Stimulated activated naive CD8-positive, alpha-beta T cell treated with anti-CD3 and anti-CD28 coated beads, Interleukin-15, amount 100 ng/mL, for 72 hours (primary cell): ENCODE results near the gene C12orf54.
A peak's percentile ranks its signal among the peaks of the same experiment; 100 is the strongest.
"Not testable (repeated sequence)": the region's sequence is repeated elsewhere in the genome, so short reads cannot be mapped to it uniquely, and the experiment has no call there.

Experiments
- ATAC-seq: fragments of 150-1000 bp; cut with Tn5 transposase; 2 replicates; pipeline ENCODE4 v1.10.0; 2021; ENCODE audit warnings: mild to moderate bottlenecking, moderate library complexity
- DNase-seq, 2 donors: peaks; one replicate each; pipeline ENCODE4 v3.0.0; 2021 to 2022
- H3K27ac Mint-ChIP-seq, 2 donors: one replicate each; pipeline ENCODE4 v1.8.0; 2022; ENCODE audit warnings: mild to moderate bottlenecking in 2 of 2, mixed read lengths in 2 of 2, moderate library complexity in 2 of 2
- H3K27me3 Mint-ChIP-seq: one replicate; pipeline ENCODE4 v1.8.0; 2022; ENCODE audit warnings: mixed read lengths
- H3K4me1 Mint-ChIP-seq: one replicate; pipeline ENCODE4 v1.8.0; 2022; ENCODE audit warnings: mild to moderate bottlenecking, mixed read lengths
- H3K4me3 Mint-ChIP-seq, 2 donors: one replicate each; pipeline ENCODE4 v1.8.0; 2022; ENCODE audit warnings: mild to moderate bottlenecking in 2 of 2, mixed read lengths in 2 of 2, moderate library complexity in 1 of 2
- H3K9me3 Mint-ChIP-seq, 2 donors: one replicate each; pipeline ENCODE4 v1.8.0; 2022; ENCODE audit warnings: mixed read lengths in 2 of 2

Gene C12orf54

GRCh38 chr12:48482198-48482597, at the start of gene C12orf54:
Gene C12orf54, plus strand, starts transcription at chr12:48482498. Its CDS starts 799 bp downstream, at chr12:48483297.
- no peak for ATAC-seq
- Mint-ChIP-seq H3K27ac (no peak within 1 kb of the TSS), H3K4me3 (no peak within 1 kb of the TSS), H3K4me1 (peaks cover 6% of the 10 kb centered on the region), H3K27me3 (peaks cover 19% of the 10 kb centered on the region), H3K9me3 (peaks cover 3 to 9% of the 10 kb centered on the region in 2 donors)
- DNase-seq = no peak

- peaks cover 8 to 36% of the 10 kb centered on the region in 2 donors for H3K9me3 Mint-ChIP-seq
- not testable (repeated sequence) for H3K27me3 Mint-ChIP-seq, H3K4me3 Mint-ChIP-seq, H3K27ac Mint-ChIP-seq, DNase-seq, ATAC-seq, H3K4me1 Mint-ChIP-seq
These were observed 48.3 kb upstream of the C12orf54 start for GRCh38 chr12:48434016-48434415.

- Mint-ChIP-seq H3K4me3 (no peak overlapping the region), H3K27me3 (no peaks in the 10 kb centered on the region), H3K4me1 (peaks cover 7% of the 10 kb centered on the region), H3K9me3 (peaks cover 5 to 8% of the 10 kb centered on the region in 2 donors), H3K27ac (no peak overlapping the region)
- no peak for ATAC-seq
- DNase-seq = no peak
These were observed 41.2 kb upstream of the C12orf54 start for GRCh38 chr12:48441069-48441468.

- ATAC-seq = no peak
- DNase-seq = no peak
- H3K27me3 Mint-ChIP-seq = no peaks in the 10 kb centered on the region
- H3K4me3 Mint-ChIP-seq = no peak overlapping the region
- peaks cover 10% of the 10 kb centered on the region for H3K4me1 Mint-ChIP-seq
- H3K9me3 Mint-ChIP-seq = no peaks in the 10 kb centered on the region
- H3K27ac Mint-ChIP-seq = peak overlapping the region; percentile 3 to 70
These were observed 40.0 kb upstream of the C12orf54 start for GRCh38 chr12:48442179-48442847.

- Mint-ChIP-seq H3K27ac (no peak overlapping the region), H3K9me3 (peaks cover 9 to 10% of the 10 kb centered on the region in 2 donors), H3K27me3 (peaks cover 2% of the 10 kb centered on the region), H3K4me3 (no peak overlapping the region), H3K4me1 (peaks cover 10% of the 10 kb centered on the region)
- DNase-seq (no peak), ATAC-seq (no peak)
These were observed 36.8 kb upstream of the C12orf54 start for GRCh38 chr12:48445538-48445937.

GRCh38 chr12:48446161-48446776, 36.0 kb upstream of the C12orf54 start:
- ATAC-seq (no peak), DNase-seq (no peak)
- Mint-ChIP-seq H3K27ac (no peak overlapping the region), H3K9me3 (peaks cover 11 to 15% of the 10 kb centered on the region in 2 donors), H3K4me1 (peaks cover 10% of the 10 kb centered on the region), H3K4me3 (no peak overlapping the region), H3K27me3 (peaks cover 6% of the 10 kb centered on the region)

- peaks cover 11 to 15% of the 10 kb centered on the region in 2 donors for H3K9me3 Mint-ChIP-seq
- no peak for DNase-seq
- no peak for ATAC-seq
- H3K4me3 Mint-ChIP-seq = no peak overlapping the region
- peaks cover 10% of the 10 kb centered on the region for H3K4me1 Mint-ChIP-seq
- H3K27ac Mint-ChIP-seq = no peak overlapping the region
- H3K27me3 Mint-ChIP-seq = peaks cover 6% of the 10 kb centered on the region
These were observed 34.5 kb upstream of the C12orf54 start for GRCh38 chr12:48447755-48448154.

GRCh38 chr12:48451372-48451771, 30.9 kb upstream of the C12orf54 start:
- peaks cover 11 to 15% of the 10 kb centered on the region in 2 donors for H3K9me3 Mint-ChIP-seq
- H3K27ac Mint-ChIP-seq = no peak overlapping the region
- ATAC-seq (no peak), DNase-seq (no peak)
- no peak overlapping the region for H3K4me3 Mint-ChIP-seq
- no peaks in the 10 kb centered on the region for H3K4me1 Mint-ChIP-seq
- peaks cover 6% of the 10 kb centered on the region for H3K27me3 Mint-ChIP-seq

- H3K9me3 Mint-ChIP-seq = peaks cover 11 to 15% of the 10 kb centered on the region in 2 donors
- ATAC-seq, DNase-seq, H3K27ac Mint-ChIP-seq, H3K4me1 Mint-ChIP-seq, H3K27me3 Mint-ChIP-seq, H3K4me3 Mint-ChIP-seq: not testable (repeated sequence)
These were observed 29.3 kb upstream of the C12orf54 start for GRCh38 chr12:48452961-48453360.

- H3K27ac Mint-ChIP-seq = no peak overlapping the region
- peaks cover 11 to 13% of the 10 kb centered on the region in 2 donors for H3K9me3 Mint-ChIP-seq
- H3K4me1 Mint-ChIP-seq = no peaks in the 10 kb centered on the region
- H3K4me3 Mint-ChIP-seq = no peak overlapping the region
- peak; percentile 50 for ATAC-seq
- peak in 1 of 2 donors; percentile 1 for DNase-seq
- H3K27me3 Mint-ChIP-seq = peaks cover 6% of the 10 kb centered on the region
These were observed 27.6 kb upstream of the C12orf54 start for GRCh38 chr12:48454667-48455066.

GRCh38 chr12:48455116-48455515, 27.2 kb upstream of the C12orf54 start:
- DNase-seq (no peak), ATAC-seq (no peak)
- no peak overlapping the region for H3K4me3 Mint-ChIP-seq
- H3K27me3 Mint-ChIP-seq = peaks cover 6% of the 10 kb centered on the region
- no peaks in the 10 kb centered on the region for H3K4me1 Mint-ChIP-seq
- H3K27ac Mint-ChIP-seq = no peak overlapping the region
- H3K9me3 Mint-ChIP-seq = peaks cover 6 to 9% of the 10 kb centered on the region in 2 donors

GRCh38 chr12:48459259-48459658, 23.0 kb upstream of the C12orf54 start:
- no peak for ATAC-seq
- Mint-ChIP-seq H3K27me3 (no peaks in the 10 kb centered on the region), H3K4me1 (no peaks in the 10 kb centered on the region)

GRCh38 chr12:48469027-48469426, 13.3 kb upstream of the C12orf54 start:
- H3K4me1 Mint-ChIP-seq, ATAC-seq, H3K27ac Mint-ChIP-seq: not testable (repeated sequence)

More at GRCh38 chr12:48459259-48459658, 23.0 kb upstream of the C12orf54 start:
- no peaks in the 10 kb centered on the region for H3K9me3 Mint-ChIP-seq
- DNase-seq = no peak
- no peak overlapping the region for H3K4me3 Mint-ChIP-seq
- peak overlapping the region in 1 of 2 donors; percentile 14 for H3K27ac Mint-ChIP-seq

GRCh38 chr12:48472259-48472658, 10.0 kb upstream of the C12orf54 start, which contains the start of gene ANP32D:
Gene ANP32D, plus strand, starts transcription at chr12:48472559. Its CDS starts 106 bp downstream, at chr12:48472665.
- H3K27me3 Mint-ChIP-seq = peaks cover 30% of the 10 kb centered on the region

More at GRCh38 chr12:48469027-48469426, 13.3 kb upstream of the C12orf54 start:
- peaks cover 33 to 52% of the 10 kb centered on the region in 2 donors for H3K9me3 Mint-ChIP-seq
- H3K27me3 Mint-ChIP-seq = peaks cover 23% of the 10 kb centered on the region
- not testable (repeated sequence) for DNase-seq, H3K4me3 Mint-ChIP-seq

GRCh38 chr12:48473061-48473460, 9.2 kb upstream of the C12orf54 start:
- Mint-ChIP-seq H3K27ac (no peak overlapping the region), H3K27me3 (peaks cover 31% of the 10 kb centered on the region), H3K4me3 (no peak overlapping the region), H3K4me1 (no peaks in the 10 kb centered on the region), H3K9me3 (peaks cover 43 to 56% of the 10 kb centered on the region in 2 donors)
- DNase-seq (no peak), ATAC-seq (no peak)

More at GRCh38 chr12:48472259-48472658, 10.0 kb upstream of the C12orf54 start, which contains the start of gene ANP32D:
- no peak for ATAC-seq
- H3K27ac Mint-ChIP-seq = no peak within 1 kb of the TSS
- H3K4me3 Mint-ChIP-seq = no peak within 1 kb of the TSS
- no peak for DNase-seq
- H3K4me1 Mint-ChIP-seq = no peaks in the 10 kb centered on the region
- peaks cover 42 to 57% of the 10 kb centered on the region in 2 donors for H3K9me3 Mint-ChIP-seq

GRCh38 chr12:48474497-48474896, 7.8 kb upstream of the C12orf54 start:
- H3K4me3 Mint-ChIP-seq, H3K27ac Mint-ChIP-seq, ATAC-seq, H3K4me1 Mint-ChIP-seq, DNase-seq: not testable (repeated sequence)
- peaks cover 31% of the 10 kb centered on the region for H3K27me3 Mint-ChIP-seq
- peaks cover 34 to 42% of the 10 kb centered on the region in 2 donors for H3K9me3 Mint-ChIP-seq
